Activated CD8-positive, alpha-beta T cell treated with anti-CD3 and anti-CD28 coated beads for 36 hours (primary cell): ENCODE measurements around the gene MTCL1. TPM values are rescaled to one million over a fixed set of nuclear protein-coding genes. Genes with fewer than 3 reads are reported as not detected.

Experiments used
- ATAC-seq: fragments of 200-7000 bp; cut with Tn5 transposase; one replicate; pipeline ENCODE4 v1.10.0; 2021; ENCODE audit warnings: mild to moderate bottlenecking, moderate library complexity
- CTCF ChIA-PET: fragments of 350-600 bp; sonication (Branson Sonifier 250); formaldehyde crosslinking; loops from one replicate; lab custom pipeline; 2021; ENCODE audit warnings: antibody characterized with exemption; lab: Charles Lee
- POLR2A ChIA-PET: fragments of 350-600 bp; sonication (Branson Sonifier 250); formaldehyde crosslinking; loops from one replicate; lab custom pipeline; 2021; ENCODE audit warnings: antibody characterized with exemption; lab: Charles Lee
- DNase-seq: peaks from one replicate; pipeline ENCODE4 v3.0.0-alpha.2; 2020
- H3K27ac Mint-ChIP-seq: one replicate; pipeline ENCODE4 v1.8.0; 2021; ENCODE audit warnings: mild to moderate bottlenecking, mixed read lengths
- H3K27me3 Mint-ChIP-seq: one replicate; pipeline ENCODE4 v1.8.0; 2021; ENCODE audit warnings: mixed read lengths
- H3K36me3 Mint-ChIP-seq: one replicate; pipeline ENCODE4 v1.8.0; 2021; ENCODE audit warnings: low read depth, mixed read lengths
- H3K4me1 Mint-ChIP-seq: one replicate; pipeline ENCODE4 v1.8.0; 2021; ENCODE audit warnings: low read depth, mixed read lengths
- H3K4me3 Mint-ChIP-seq: one replicate; pipeline ENCODE4 v1.8.0; 2021; ENCODE audit warnings: mild to moderate bottlenecking, moderate library complexity, mixed read lengths
- H3K9me3 Mint-ChIP-seq: one replicate; pipeline ENCODE4 v1.8.0; 2021; ENCODE audit warnings: mixed read lengths
- CTCF ChIP-seq: fragments of 200-600 bp; IDR thresholded peaks from one replicate; pipeline ENCODE4 v1.8.0; 2022; ENCODE audit warnings: antibody characterized with exemption, mild to moderate bottlenecking
- intact Hi-C: fragments of 100-400 bp; cut with micrococcal nuclease; formaldehyde crosslinking; loops from one replicate; pipeline ENCODE4 v1.10.0; 2022
- total RNA-seq, 2 experiments: library from RNA; stranded (reverse); gene quantifications; one replicate each; pipeline ENCODE4 v1.2.3, GENCODE V29; 2021

Gene MTCL1
- total RNA-seq, 2 experiments from 2014 or later: 0.25 to 0.52 TPM

GRCh38 chr18:8662560-8663255, 42.6 kb upstream of the MTCL1 start:
- Mint-ChIP-seq H3K27ac (no peak overlapping the region), H3K9me3 (no peaks in the 10 kb centered on the region), H3K36me3 (no peaks in the 10 kb centered on the region), H3K4me3 (no peak overlapping the region), H3K27me3 (peaks cover 6% of the 10 kb centered on the region), H3K4me1 (peaks cover 4% of the 10 kb centered on the region)
- ATAC-seq (no peak), DNase-seq (no peak)
- intact Hi-C loops: no loop called here
- CTCF ChIA-PET: interaction anchor here (1.2 to 1.5 kb wide), 2 partner anchors 10 to 325 kb away, joined by 5 read pairs; no protein-coding TSS in a partner anchor
- POLR2A ChIA-PET: interaction anchor here (0.6 kb wide), 1 partner anchor 28 kb away, joined by 3 read pairs; no protein-coding TSS in a partner anchor
- TF ChIP-seq CTCF: no peak

GRCh38 chr18:8667846-8668245, 37.5 kb upstream of the MTCL1 start:
- ATAC-seq: no peak
- Mint-ChIP-seq H3K4me3 (no peak overlapping the region), H3K4me1 (peaks cover 4% of the 10 kb centered on the region), H3K36me3 (no peaks in the 10 kb centered on the region), H3K27me3 (peaks cover 4% of the 10 kb centered on the region), H3K27ac (no peak overlapping the region), H3K9me3 (no peaks in the 10 kb centered on the region)
- ChIA-PET POLR2A (no interaction called here), CTCF (no interaction called here)
- intact Hi-C loops: no loop called here
- TF ChIP-seq CTCF: no peak
- no peak for DNase-seq

- Mint-ChIP-seq H3K4me1 (peaks cover 4% of the 10 kb centered on the region), H3K27ac (no peak overlapping the region), H3K9me3 (no peaks in the 10 kb centered on the region), H3K36me3 (no peaks in the 10 kb centered on the region), H3K4me3 (no peak overlapping the region), H3K27me3 (no peaks in the 10 kb centered on the region)
- no peak for TF ChIP-seq CTCF
- no peak for DNase-seq
- no peak for ATAC-seq
- CTCF ChIA-PET: no interaction called here
- POLR2A ChIA-PET: no interaction called here
- intact Hi-C loops: no loop called here
Measured at GRCh38 chr18:8668381-8668780, 37.0 kb upstream of the MTCL1 start.

- ATAC-seq (no peak), DNase-seq (no peak)
- POLR2A ChIA-PET: no interaction called here
- no peaks in the 10 kb centered on the region for H3K27me3 Mint-ChIP-seq
- intact Hi-C loops: no loop called here
- no peak overlapping the region for H3K4me3 Mint-ChIP-seq
- peaks cover 4% of the 10 kb centered on the region for H3K4me1 Mint-ChIP-seq
- no peaks in the 10 kb centered on the region for H3K36me3 Mint-ChIP-seq
- H3K27ac Mint-ChIP-seq: no peak overlapping the region
- H3K9me3 Mint-ChIP-seq: no peaks in the 10 kb centered on the region
- CTCF ChIA-PET: interaction anchor here (0.7 to 1.4 kb wide), 2 partner anchors 26 to 318 kb away, joined by 3 read pairs; no protein-coding TSS in a partner anchor
- no peak for TF ChIP-seq CTCF
Measured at GRCh38 chr18:8669571-8669970, 35.8 kb upstream of the MTCL1 start.
